Measurements from ENCODE around the gene GRK5. TPM values are rescaled to one million over a fixed set of nuclear protein-coding genes. Genes with fewer than 3 reads are reported as not detected.

GRK5 gene
- total RNA-seq, 6 experiments from 2014 or later, result 5.9 to 11.5 (median 7.9) TPM

DNA sequence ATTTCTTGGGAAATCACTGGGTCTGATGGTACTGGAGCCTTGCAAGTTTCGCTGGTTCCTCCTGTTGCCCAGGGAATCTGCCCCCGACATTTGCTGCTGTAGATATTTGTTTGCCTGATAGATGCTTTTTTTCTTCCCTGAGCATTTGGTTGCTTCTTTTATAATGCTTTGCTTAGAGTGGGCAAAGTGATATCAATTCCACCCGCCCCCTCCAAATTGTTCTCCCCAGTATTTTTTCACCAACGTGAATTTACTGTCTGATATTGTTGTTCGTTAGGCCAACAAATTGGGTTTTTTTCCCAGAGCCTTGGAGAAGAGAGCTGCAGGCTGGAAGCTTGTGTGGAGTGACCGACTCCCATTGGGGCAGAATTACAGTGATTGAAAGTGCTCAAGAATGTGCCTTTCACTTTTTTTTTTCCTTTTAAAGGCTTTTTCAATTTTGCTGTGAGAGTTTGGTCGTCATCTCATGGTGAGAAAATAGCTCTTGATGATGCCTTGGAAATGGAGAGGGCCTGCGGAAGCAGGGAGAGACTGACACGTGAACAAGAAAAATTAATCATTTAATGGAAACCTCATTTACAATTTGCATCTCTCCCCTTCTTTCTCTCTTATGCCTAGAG, 2.5 kb downstream of the GRK5 start:
- Histone ChIP-seq H3K27me3 (no peaks in the 10 kb centered on the region), H3K9me3 (no peaks in the 10 kb centered on the region), H3K27ac (peak overlapping the region; percentile 0 to 97 (median 75)), H3K36me3 (no peaks in the 10 kb centered on the region), H3K4me3 (peak overlapping the region; percentile 21 to 84 (median 61)), H3K4me1 (peaks cover 0 to 9% (median 3%) of the 10 kb centered on the region in 4 donors)
- TF ChIP-seq POLR2A (IDR thresholded peaks at IDR 0.05), result no peak
- DNase-seq (no peak), ATAC-seq (no peak)
- intact Hi-C loops (cut with DNase I), result loop anchor here in 1 of 2 donors (10.0 kb wide), 1 partner anchor 205 kb away; no protein-coding TSS in a partner anchor
- 50% methylated on average over 9 of the region's 9 CpGs for WGBS (ENCODE audit: insufficient coverage, low coverage, low lambda C conversion rate, missing lambda C conversion rate)

DNA sequence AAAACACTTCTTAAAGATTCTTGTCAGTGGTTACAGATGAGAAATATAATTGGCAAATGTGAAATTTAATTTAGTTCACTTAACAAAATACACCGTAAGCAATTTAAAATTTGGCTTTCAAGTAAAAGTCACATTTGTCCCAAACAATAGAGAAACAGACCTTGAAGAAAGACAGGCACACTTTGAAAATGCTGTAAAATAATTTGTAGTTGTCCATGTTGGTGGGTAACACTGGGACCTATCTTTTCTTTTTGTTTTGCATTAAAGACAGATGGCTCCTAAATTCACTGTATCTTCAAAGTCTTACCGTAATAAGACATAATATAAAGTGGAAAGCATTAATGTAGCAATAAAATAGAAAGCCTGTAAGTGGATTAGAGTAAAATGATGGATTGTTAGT, 3.3 kb downstream of the GRK5 start:
- Histone ChIP-seq H3K4me1 (peaks cover 0 to 8% (median 3%) of the 10 kb centered on the region in 4 donors), H3K9me3 (no peaks in the 10 kb centered on the region), H3K4me3 (no peak overlapping the region), H3K27ac (peak overlapping the region in 2 of 3 donors; percentile 26 to 97), H3K36me3 (no peaks in the 10 kb centered on the region), H3K27me3 (no peaks in the 10 kb centered on the region)
- DNase-seq (no peak), ATAC-seq (no peak)
- intact Hi-C loops (cut with DNase I), result no loop called here
- TF ChIP-seq POLR2A (IDR thresholded peaks at IDR 0.05), result no peak
- no peak for TF ChIP-seq CTCF (IDR thresholded peaks at IDR 0.05)
- WGBS (ENCODE audit: insufficient coverage, low coverage, low lambda C conversion rate, missing lambda C conversion rate), result 82% methylated on average over 2 of the region's 2 CpGs

- H3K4me1 ChIP-seq, result peaks cover 0 to 2% (median under 1%) of the 10 kb centered on the region in 4 donors
- H3K27ac ChIP-seq, result peak overlapping the region; percentile 19 to 97 (median 26)
- no peak for DNase-seq
- H3K27me3 ChIP-seq, result no peaks in the 10 kb centered on the region
- H3K9me3 ChIP-seq, result no peaks in the 10 kb centered on the region
- ATAC-seq, result no peak
- 68% methylated on average over 3 of the region's 3 CpGs for WGBS (ENCODE audit: insufficient coverage, low coverage, low lambda C conversion rate, missing lambda C conversion rate)
- no peak overlapping the region for H3K4me3 ChIP-seq
- TF ChIP-seq POLR2A (IDR thresholded peaks at IDR 0.05) (no peak), CTCF (IDR thresholded peaks at IDR 0.05) (no peak)
- intact Hi-C loops (cut with DNase I), result no loop called here
- H3K36me3 ChIP-seq, result no peaks in the 10 kb centered on the region
Observed at GRCh38 chr10:119211176-119211575, 3.8 kb downstream of the GRK5 start.

DNA sequence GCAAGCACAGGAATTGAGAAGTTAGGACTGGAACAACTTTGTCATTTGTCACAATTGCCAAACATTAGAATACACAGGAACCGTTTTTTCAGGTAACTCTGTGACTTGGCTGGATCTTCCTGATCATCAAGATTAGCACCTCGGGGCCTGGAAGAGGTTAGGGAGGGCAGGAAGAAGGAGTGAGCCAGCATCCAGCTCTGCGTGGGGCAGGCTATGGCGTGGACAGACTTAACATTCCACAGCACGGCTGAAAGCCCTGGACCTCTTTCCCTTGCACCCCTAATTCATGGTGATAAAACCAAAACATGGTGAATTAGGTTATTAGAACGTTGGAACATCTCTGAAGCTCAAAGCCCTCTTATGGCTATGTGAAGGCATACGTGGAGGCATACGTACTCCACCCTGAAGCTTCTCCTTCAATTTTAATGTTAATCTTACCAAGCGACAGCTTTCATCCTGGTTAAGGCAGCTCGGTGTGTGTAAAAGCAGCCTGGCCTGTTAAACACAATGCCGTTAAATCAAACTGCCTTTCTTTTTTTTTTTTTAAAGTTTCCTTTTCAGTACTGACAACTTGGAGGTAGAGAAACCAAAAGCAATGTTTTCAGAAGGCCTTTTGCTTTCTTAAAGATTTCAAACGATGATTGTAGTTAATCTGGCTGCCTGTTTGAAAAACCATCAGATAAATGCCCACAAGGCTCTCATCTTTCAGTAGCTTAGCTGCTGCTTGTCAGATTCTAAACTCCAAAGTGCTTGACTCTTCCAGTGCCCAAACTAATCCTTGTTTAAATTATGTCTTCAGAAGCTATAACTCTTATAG, 4.5 kb downstream of the GRK5 start:
- H3K9me3 ChIP-seq, result no peaks in the 10 kb centered on the region
- 45% methylated on average over 12 of the region's 12 CpGs for WGBS (ENCODE audit: insufficient coverage, low coverage, low lambda C conversion rate, missing lambda C conversion rate)
- no peak for DNase-seq
- H3K4me3 ChIP-seq, result no peak overlapping the region
- H3K36me3 ChIP-seq, result no peaks in the 10 kb centered on the region
- H3K27me3 ChIP-seq, result no peaks in the 10 kb centered on the region
- ATAC-seq, result no peak
- no peaks in the 10 kb centered on the region for H3K4me1 ChIP-seq
- TF ChIP-seq POLR2A (IDR thresholded peaks at IDR 0.05) (no peak), CTCF (IDR thresholded peaks at IDR 0.05) (no peak)
- peak overlapping the region; percentile 19 to 97 (median 26) for H3K27ac ChIP-seq
- intact Hi-C loops (cut with DNase I), result no loop called here

DNA sequence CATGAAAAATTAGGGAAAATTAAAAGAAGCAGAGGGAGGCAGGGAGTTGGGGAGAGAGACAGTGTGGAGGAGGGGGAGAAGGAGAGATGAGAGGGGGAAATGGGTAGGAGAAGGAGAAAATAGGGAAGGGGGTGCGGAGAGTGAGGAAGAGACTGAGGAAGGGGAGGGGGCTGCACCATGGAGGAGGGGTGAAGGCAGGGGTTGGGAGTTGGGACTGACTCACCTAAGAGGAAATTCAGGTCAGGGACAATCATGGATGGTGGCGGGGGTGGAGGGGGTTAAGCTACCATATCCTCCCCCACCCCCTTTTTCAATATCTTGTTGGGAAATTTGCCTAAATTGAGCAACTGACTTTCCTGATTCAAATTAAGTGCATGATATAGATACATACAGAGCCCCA, 8.0 kb downstream of the GRK5 start:
- 93% methylated on average over 2 of the region's 2 CpGs for WGBS (ENCODE audit: insufficient coverage, low coverage, low lambda C conversion rate, missing lambda C conversion rate)
- intact Hi-C loops (cut with DNase I), result no loop called here
- ATAC-seq, result no peak

More for the DNA sequence above, 8.0 kb downstream of the GRK5 start:
- Histone ChIP-seq H3K27me3 (no peaks in the 10 kb centered on the region), H3K27ac (no peak overlapping the region), H3K4me3 (no peak overlapping the region), H3K4me1 (peaks cover 0 to 5% (median 0%) of the 10 kb centered on the region in 4 donors), H3K36me3 (no peaks in the 10 kb centered on the region), H3K9me3 (no peaks in the 10 kb centered on the region)
- TF ChIP-seq POLR2A (IDR thresholded peaks at IDR 0.05), result no peak
- TF ChIP-seq CTCF (IDR thresholded peaks at IDR 0.05), result no peak
- no peak for DNase-seq

All from right lobe of liver (tissue), 6 donors.